ENCODE results near the gene LMCD1. TPM values are rescaled to one million over a fixed set of nuclear protein-coding genes. Genes with fewer than 3 reads are reported as not detected.

LMCD1 gene
- total and polyA plus RNA-seq, 2 of the 4 experiments (the other 2 are of a cell fraction): 50.0 to 53.8 TPM

GRCh38 chr3:8600457-8600856 lies 98.8 kb downstream of the LMCD1 start:
- Histone ChIP-seq H2BK5ac (ENCODE audit: low read depth, low read length, poor library complexity, severe bottlenecking) (no peak overlapping the region), H3K56ac (ENCODE audit: extremely low read depth, insufficient read depth, low read length) (no peak overlapping the region), H3K9ac (ENCODE audit: low read depth, low read length) (no peak overlapping the region), H2AK5ac (ENCODE audit: low read depth, low read length) (no peak overlapping the region), H4K20me1 (ENCODE audit: insufficient read depth, low read length) (no peaks in the 10 kb centered on the region), H4K8ac (ENCODE audit: low read depth in 2 of 2, low read length in 2 of 2) (no peak overlapping the region), H3K27me3 (ENCODE audit: control insufficient read depth, insufficient read depth, low read length) (peaks cover 2% of the 10 kb centered on the region; the same call in 1 of the 2 replicates), H2AFZ (replicated peaks; ENCODE audit: low read length, poor library complexity) (no peak overlapping the region), H4K5ac (ENCODE audit: low read depth, low read length) (no peak overlapping the region), H3K4me2 (ENCODE audit: low read depth, low read length) (no peak overlapping the region), H3K36me3 (ENCODE audit: control insufficient read depth, insufficient read depth, low read length) (no peaks in the 10 kb centered on the region), H3K14ac (replicated peaks; ENCODE audit: low read depth, low read length) (no peak overlapping the region), H3K4me1 (ENCODE audit: control insufficient read depth, insufficient read depth, low read length) (no peaks in the 10 kb centered on the region), H3K9me1 (ENCODE audit: insufficient read depth, low read length) (no peaks in the 10 kb centered on the region), H3K23ac (ENCODE audit: low read depth, low read length) (no peak overlapping the region), H2BK15ac (ENCODE audit: low read depth, low read length) (no peak overlapping the region), H2BK120ac (ENCODE audit: low read depth, low read length) (no peak overlapping the region), H2BK20ac (ENCODE audit: low read depth, low read length) (no peak overlapping the region), H3K27ac (ENCODE audit: insufficient read depth, low read length) (no peak overlapping the region), H3K4me3 (ENCODE audit: insufficient read depth, low read depth, low read length) (no peak overlapping the region), H3K9me3 (ENCODE audit: control insufficient read depth, insufficient read depth, low read length) (no peaks in the 10 kb centered on the region), H3K4ac (ENCODE audit: low read depth, low read length) (no peak overlapping the region), H2AK9ac (replicated peaks; ENCODE audit: low read depth, low read length, poor library complexity) (no peak overlapping the region), H3K18ac (ENCODE audit: low read depth, low read length) (no peak overlapping the region), H3K79me1 (ENCODE audit: low read depth in 1 of 2, low read length in 2 of 2) (no peaks in the 10 kb centered on the region), H4K91ac (ENCODE audit: insufficient read depth, low read depth, low read length) (no peak overlapping the region)
- dilution Hi-C loops (cut with HindIII; ENCODE audit: low sequenced_read_pairs, unreplicated experiment) (no loop called here), intact Hi-C loops (cut with micrococcal nuclease) (no loop called here), in situ Hi-C loops (cut with MboI; ENCODE audit: low sequenced_read_pairs) (no loop called here)
- TF ChIP-seq USF2 (IDR thresholded peaks at IDR 0.05; ENCODE audit: low read depth, low read length) (no peak), POLR2A (IDR thresholded peaks at IDR 0.05; ENCODE audit: low read depth, low read length) (no peak), MAZ (IDR thresholded peaks at IDR 0.05; ENCODE audit: borderline replicate concordance, low read depth, low read length) (no peak), MAFK (IDR thresholded peaks at IDR 0.05; ENCODE audit: low read depth, low read length) (no peak), RAD21 (IDR thresholded peaks at IDR 0.05; ENCODE audit: low read length) (no peak), MXI1 (IDR thresholded peaks at IDR 0.05; ENCODE audit: borderline replicate concordance, low read depth, low read length) (no peak), FOS (IDR thresholded peaks at IDR 0.05; ENCODE audit: low read depth, low read length) (no peak), BHLHE40 (IDR thresholded peaks at IDR 0.05; ENCODE audit: low read depth, low read length) (no peak), RCOR1 (IDR thresholded peaks at IDR 0.05; ENCODE audit: insufficient replicate concordance, low read length) (no peak), SMC3 (IDR thresholded peaks at IDR 0.05; ENCODE audit: low read depth, low read length) (no peak), ELK1 (IDR thresholded peaks at IDR 0.05; ENCODE audit: borderline replicate concordance, low read depth, low read length) (no peak), CHD1 (IDR thresholded peaks at IDR 0.05; ENCODE audit: low read depth, low read length) (no peak), RFX5 (IDR thresholded peaks at IDR 0.05; ENCODE audit: low read depth, low read length) (no peak), CTCF (conservative IDR thresholded peaks at IDR 0.05; ENCODE audit: low read depth, low read length) (no peak), CEBPB (IDR thresholded peaks at IDR 0.05; ENCODE audit: low read depth, low read length) (no peak), NFE2L2 (IDR thresholded peaks at IDR 0.05; ENCODE audit: low read depth, low read length) (no peak)
- CTCF ChIA-PET: interaction anchor here (1.2 kb wide), 1 partner anchor 158 kb away, joined by 3 read pairs; no protein-coding TSS in a partner anchor
- ATAC-seq (ENCODE audit: low read depth) (no peak), DNase-seq (no peak)
- BruUV-seq (replicated peaks): no TSS peak
- POLR2A ChIA-PET (ENCODE audit: unreplicated experiment): no interaction called here

All from IMR-90 (cell line).